ENCODE results near the gene ADIG.

GRCh38 chr20:38557174-38557573 is 23.8 kb upstream of the ADIG start:
- TF ChIP-seq CTCF (IDR thresholded peaks at IDR 0.05), result no peak
- TF ChIP-seq EP300 (IDR thresholded peaks at IDR 0.05), result no peak

Measured in ovary (tissue), 3 donors.